Dermis blood vessel endothelial cell (primary cell): ENCODE results near the gene SH3TC1. TPM values are rescaled to one million over a fixed set of nuclear protein-coding genes. Genes with fewer than 3 reads are reported as not detected.
A peak's percentile ranks its signal among the peaks of the same experiment; 100 is the strongest.

Experiments used
- DNase-seq: peaks from one replicate; pipeline ENCODE4 v3.0.0; 2010
- total RNA-seq: library from RNA; depleted of rRNA; stranded (reverse); fragments of >200 nt; gene quantifications from 2 replicates; pipeline ENCODE4 v1.2.3, GENCODE V29; 2014

SH3TC1 gene
- total RNA-seq, 1 donor from 2014 or later: 217 TPM

DNA sequence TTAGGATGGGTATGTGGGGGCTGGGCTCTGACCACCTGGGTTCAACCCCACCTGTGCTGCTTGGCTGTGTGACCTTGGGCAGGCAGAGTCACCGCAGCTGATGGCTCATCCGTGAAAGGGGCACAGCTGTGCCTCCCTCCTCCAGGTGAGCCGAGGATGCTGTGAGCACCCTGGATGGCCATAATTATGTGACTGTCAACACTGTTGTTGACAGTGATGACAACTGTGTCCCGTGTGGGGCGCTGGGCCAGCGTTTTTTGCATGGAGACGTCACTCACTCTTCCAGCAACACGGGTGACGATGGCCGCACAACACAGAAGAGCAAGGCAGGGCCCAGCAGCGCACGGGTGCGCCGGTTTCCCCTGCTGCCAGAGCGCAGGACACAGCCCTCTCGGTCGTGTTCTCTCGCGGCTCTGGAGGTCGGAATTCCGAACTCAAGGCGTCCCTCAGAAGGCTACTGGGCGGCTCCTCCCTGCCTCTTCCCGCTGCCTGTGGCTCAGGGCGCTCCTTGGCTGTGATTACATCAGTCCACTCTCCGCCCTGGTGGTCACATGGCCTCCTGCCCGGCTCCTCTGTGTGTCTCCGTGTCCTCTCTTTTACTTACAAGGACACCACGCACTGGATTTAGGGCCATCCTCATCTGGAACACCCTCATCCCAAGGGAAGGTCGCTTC, 1.3 kb downstream of the SH3TC1 start:
- DNase-seq: peak; percentile 78

DNA sequence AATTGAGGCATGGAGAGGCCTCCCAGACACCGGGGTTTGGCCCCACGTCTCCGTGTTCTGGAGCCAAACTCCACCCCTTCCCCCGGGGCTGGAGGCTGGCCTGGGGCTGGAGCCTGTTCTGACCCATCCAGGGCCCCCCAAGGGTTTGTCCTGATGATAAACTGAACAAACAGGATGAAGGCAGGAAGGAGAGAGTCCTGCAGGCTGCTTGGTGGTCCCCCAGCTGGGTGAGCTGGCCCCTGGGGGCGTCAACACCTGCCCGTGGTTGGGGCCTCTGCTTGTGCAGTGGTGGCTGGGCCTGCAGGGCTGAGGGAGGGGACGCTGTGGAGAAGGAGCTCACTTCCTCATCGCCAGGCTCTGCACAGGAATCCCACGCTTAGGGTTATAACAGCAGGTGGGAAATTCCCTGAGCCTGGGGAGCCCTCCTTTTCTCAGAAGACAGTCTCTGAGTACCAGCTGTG, 2.3 kb downstream of the SH3TC1 start:
- DNase-seq: peak; percentile 40

DNA sequence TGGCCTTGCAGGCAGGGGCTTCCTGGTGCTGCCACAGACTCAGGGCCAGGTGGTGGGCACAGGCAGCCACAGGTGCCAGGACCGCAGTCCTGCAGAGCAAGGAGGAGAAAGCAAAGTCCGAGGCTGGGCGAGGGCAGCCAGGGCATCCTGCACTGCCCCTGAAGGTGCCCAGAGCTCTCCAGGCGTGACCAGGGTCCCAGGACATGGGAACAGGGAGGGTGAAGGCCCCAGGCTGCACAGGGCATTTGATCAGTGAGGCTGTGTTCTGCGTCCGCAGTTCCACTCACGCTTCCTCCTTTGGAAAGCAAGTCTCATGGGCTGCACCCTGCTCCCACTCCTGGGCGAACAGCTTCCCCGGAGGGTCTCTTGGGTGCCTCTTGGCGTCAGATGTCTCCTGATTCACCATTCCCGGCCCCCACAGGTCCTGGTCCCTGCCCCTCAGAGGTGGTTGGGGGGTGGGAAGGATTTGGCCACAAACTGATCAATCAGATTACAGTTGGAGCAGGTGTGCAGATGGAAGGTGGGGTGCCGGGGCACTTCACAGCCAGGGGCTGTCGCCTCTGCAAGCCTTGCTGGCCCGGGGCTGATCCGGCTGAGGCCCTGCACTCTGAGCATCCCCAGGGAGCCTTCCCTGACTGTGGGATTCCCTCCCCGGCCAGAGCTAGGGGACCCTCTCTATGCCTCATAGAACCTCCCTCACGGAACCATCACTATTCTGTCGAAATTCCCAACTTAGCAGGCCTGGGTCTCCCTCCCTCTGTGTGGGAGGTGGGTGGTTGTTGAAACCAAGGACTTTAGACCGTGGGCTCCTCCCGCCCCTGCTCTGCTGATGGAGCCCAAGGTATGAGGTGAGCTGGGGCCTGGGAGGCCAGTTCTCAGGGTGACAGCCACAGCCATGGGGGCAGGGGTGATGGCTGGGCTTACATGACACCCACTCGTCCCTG, 3.3 kb downstream of the SH3TC1 start:
- DNase-seq: no peak

DNA sequence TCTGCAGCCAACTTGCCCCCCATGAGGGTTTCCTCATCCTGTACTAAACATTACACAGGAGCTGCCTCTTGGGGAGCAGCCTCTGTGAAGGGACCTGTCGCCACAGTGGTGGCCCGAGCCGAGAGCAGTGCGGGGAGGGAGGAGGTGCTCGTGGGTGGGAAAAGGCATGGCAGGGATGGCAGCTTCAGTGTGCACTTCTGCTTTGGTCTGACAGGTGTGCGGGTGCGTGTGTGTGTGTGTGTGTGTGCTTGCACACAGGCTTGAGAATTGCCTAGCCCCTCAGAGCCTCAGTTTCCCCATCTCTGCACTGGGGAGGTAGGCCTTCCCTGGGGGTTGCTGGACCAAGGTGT, 3.9 kb downstream of the SH3TC1 start:
- no peak for DNase-seq

DNA sequence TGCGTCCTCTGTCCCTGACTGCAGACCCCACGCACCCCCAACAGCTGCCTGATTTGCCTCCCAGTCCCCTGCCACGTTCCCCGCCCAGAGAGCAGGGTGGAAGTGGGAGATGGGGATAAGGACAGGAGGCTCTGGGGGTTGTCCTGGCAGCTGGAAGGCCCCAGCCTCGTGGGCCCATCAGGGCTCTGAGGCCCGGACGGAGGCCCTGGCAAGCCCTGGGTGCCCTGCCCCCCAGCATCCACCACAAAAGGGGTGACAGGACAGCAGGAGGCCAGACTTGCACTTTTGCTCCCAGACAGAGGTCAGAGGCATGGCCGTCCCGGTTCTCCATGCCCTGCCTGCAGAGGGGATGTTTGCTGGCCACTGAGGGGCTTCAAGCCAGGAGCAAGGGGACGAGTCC, 4.7 kb downstream of the SH3TC1 start:
- no peak for DNase-seq

DNA sequence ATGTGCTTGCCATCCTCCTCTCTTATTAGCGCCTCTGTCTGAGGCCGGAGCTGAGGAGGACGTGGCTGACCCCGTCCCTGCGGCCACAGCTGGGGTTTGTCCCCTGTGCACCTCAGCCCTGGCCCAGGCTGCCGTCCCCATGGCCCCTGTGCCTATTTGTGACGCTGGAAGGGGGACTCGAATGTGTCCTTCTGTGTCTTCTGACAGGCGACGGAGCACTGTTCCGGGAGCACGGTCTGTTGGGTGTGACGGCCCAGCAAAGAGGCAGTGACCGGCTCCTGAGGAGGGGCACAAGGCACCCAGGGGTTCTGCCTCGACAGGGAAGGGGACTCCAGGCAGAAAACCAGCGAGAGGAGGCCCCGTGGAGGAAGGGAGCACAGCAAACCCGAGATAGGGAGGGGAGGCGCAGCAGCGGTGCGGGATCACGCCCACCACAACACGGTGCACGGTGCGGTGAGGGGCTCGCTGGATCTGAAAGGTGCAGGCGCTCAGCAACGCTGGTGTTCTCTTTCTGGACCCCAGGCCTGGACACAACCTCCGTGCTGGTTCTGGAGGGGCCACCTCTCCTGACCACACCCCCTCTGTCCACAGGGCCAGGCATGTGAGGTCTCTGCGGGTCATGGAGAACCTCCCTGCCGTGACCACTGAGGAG, 5.6 kb downstream of the SH3TC1 start:
- no peak for DNase-seq

DNA sequence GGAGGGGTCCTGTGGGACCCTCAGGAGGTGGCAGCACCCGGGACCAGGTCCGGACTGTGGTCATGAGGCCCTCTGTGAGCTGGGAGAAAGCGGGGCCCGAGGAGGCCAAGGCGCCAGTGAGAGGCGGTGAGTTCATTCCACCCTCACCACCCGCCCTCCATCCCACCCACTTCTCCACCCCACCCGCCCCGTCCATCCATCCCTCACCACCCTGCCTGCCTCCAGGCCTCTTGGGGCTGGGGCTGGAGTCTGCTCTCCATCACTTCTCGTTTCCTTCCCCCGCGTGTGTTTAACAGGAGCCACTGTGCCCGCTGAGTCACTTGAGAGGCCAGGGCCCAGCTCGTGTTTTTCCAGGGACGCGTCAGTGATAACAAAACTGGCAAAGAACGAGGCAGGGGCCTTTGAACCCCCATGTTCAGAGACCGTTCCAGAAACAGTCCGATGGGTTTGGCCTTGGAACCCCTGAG, 6.2 kb downstream of the SH3TC1 start:
- DNase-seq: no peak

DNA sequence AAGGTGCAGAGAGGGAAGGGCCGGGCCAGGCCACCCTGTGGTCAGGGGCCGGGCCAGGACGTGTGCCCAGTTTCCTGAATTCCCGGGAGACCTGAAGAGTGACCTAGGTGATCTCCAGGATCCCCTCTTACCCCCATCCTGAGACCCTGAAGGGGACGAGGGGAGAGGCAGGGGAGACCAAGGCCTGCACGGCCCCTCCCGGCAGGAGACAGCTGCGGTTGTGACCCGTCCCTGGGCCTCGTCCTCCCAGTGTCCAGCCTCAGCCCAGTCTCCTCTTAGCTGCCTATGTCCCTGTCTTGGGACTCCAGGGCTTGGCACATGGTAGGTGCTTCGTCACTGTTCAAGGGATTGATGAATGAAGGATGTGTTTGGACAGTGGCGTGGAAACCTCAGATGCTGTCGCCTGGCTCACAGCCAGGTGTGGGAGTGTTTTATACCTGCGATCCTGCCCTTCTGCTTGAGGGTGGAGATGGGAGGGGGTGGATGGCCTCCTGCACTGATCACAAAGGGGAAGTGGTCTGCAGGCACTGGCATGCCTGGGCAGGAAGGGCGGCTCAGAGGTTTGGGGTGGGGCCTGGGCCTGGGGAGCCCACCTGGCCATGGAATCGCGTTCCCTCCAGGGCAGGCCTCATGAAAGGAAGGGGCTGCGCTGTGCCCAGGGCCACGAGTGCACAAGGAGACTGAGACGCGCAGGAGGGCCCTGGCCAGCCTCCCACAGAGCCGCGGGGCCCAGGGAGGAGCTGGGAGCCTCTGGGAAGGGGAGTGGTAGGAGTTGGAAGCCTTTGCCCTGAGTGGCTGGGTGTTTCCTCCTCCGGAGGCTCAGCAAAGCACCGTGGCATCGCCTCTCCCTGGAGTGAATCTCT, 6.9 kb downstream of the SH3TC1 start:
- no peak for DNase-seq

DNA sequence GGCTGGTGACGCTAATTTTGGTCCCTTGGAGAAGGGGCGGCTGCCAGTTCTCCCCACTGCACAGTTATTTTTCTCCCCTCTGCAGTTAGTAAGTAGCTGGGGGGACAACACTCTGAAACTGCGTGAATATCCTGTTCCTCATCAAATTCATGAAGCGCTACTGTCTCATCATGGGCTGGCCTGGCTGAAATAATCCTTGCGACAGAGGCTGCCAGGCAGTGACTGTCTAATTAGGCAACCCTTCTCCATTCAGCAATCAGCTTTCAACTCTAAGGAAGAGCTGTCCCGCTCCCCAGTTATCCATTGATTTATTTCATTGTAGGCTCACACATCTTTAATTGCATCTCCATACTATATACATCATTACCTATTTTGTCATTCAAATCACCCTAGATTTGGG, 8.2 kb downstream of the SH3TC1 start:
- no peak for DNase-seq

DNA sequence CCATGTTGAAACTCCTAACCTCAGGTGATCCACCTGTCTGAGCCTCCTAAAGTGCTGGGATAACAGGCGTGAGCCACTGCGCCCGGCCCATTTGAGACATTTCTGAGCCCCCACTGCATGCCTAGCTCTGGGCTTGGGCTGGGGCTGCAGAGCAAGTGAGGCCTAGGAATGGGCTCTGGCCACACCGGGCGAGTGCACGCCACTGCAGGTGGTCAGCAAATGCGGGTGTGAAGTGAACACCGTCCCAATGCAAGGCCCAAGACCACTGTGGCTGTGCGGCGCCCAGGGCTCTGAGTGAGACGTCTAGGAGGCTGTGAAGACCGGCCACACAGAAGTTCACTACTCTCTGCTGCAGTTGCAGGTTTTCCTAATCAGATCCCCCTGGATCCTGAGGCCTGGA, 9.5 kb downstream of the SH3TC1 start:
- no peak for DNase-seq

DNA sequence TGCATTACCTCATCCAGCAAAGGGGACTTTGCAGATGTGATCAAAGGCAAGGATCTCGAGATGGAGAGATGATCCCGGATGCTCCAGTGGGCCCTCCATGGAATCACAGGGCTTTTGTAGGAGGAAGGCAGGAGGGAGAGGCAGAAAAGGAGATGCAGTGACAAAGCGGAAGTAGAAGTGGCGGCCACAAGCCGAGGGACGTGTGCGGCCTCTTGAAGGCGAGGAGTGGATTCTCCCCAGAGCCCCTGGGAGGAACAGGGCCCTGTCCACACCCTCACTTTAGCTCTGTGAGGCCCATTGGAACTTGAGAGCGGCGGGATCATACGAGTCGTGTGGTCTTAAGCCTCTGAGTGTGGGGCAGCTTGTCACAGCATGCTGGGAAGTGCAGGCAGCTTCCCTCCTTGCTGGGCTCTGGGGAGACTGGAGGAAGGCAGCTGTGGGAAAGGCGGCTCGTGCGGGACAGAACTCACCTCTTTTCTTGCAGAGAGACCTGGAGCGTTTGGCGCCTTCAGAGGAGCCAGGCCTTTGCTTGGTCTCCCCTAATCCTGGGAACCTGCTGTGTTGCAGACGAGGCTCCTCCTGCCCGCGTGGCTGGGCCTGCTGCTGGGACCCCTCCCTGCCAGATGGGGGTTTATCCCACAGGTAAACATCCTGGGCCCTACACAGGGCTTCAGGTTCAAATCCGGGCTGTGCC, 10.2 kb downstream of the SH3TC1 start:
- no peak for DNase-seq

DNA sequence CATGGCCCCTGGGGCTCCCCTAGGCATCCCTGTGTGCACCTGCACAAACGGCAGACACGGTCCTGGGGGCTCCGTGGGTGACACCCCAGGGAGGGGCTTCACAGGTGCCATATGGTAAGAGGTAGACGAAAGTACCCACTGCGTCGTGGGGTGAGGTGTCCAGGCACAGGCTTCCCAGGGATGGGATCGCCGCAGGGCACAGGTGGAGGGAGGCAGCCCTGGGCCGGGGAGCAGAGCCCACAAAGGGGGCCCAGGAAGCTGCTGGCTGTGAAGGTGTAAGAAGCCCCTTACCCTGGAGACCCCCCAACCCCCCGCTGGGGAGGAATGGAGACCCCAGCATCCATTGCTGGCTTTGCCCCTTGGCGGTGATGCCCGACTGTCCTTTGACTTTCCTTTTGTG, 10.9 kb downstream of the SH3TC1 start:
- DNase-seq: no peak

DNA sequence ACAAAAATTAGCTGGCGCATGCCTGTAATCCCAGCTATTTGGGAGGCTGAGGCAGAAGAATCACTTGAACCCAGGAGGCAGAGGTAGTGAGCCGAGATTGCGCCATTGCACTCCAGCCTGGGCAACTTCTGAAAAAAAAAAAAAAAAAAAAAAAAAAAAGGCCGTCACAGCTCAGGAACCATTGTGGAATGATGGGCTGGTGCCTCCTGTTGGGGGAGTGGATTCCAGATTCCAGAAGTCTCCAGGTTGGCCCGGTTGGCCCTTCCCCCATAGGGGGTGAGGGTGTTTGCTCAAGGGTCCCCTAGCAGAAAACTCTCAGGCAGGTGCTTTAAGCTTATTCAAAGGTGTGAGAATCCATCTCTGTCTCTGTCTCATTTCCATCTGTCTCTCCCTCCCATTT, 11.5 kb downstream of the SH3TC1 start:
- DNase-seq: no peak

DNA sequence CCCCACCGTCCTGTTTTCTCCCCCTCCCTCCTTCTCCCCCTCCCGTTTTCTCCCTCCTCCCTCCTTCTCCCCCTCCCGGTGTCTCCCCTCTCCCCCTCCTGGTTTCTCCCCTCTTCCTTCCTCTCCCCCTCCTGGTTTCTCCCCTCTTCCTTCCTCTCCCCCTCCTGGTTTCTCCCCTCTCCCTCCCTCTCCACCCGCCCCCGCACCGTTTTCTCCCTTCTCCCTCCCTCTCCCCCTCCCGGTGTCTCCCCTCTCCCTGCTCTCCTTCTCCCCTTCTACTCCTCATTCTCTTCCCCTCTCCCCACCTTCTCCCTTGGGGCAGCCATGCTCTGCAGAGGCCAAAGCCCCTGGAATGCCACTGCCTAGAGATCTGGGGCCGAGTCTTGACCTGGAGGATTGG, 12.2 kb downstream of the SH3TC1 start:
- no peak for DNase-seq

DNA sequence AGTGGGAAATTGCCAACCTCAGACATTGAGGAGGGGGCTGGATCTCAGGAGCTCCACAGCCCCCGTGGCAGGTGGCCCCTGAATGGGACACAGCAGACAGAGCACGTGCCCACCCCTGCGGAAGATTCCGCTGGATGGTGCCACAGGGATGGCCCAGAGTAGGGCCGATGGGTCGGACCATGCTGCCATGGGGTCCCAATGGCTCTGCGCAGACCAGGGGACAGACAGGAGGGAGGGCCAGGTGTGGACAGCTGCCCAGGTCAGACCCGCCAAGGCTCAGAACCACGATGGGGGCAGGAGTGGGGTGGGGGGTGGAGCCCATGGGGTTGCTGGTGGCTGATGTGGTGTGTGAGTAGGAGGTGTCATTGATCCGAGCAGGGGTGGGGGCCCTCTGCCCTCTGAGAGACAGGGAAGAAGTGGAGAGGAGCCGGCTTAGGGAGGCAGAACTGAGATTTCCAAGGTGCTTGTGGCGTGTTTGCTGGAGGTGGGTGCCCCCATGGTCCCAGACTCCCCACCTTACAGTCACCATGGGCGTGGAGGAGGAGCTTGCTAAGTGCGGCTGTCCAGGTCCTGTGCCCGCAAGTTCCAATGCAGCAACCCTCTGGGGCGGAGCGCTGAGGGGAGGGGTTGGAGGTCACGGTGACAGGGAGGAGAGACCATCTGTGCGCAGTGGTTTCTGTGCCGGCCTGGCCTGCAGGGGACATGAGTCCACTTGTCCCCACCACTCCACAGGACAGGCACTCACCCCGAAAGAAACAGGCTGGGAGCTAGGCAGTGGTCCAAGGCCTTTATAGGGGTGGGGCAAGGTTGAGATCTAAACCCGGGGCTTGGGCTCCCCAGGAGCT, 12.9 kb downstream of the SH3TC1 start:
- DNase-seq: no peak

DNA sequence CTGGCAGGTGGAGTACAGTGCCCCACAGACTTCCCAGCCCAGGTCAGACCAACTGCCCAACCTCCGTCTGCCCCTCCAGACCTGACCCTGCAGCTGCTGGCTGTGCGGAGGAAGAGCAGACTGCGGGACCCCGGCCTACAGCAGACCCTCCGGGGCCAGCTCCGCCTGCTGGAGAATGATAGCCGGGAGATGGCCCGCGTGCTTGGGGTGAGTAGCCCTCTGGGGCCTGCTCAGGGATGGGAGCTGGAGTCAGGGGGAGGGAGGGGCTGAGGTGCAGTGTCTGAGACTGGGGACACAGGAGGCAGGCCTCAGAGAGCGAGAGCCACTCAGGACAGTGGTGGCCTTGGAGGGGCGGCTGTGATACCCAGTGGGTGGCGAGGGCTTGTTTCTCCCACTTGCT, 13.5 kb downstream of the SH3TC1 start:
- DNase-seq: no peak

DNA sequence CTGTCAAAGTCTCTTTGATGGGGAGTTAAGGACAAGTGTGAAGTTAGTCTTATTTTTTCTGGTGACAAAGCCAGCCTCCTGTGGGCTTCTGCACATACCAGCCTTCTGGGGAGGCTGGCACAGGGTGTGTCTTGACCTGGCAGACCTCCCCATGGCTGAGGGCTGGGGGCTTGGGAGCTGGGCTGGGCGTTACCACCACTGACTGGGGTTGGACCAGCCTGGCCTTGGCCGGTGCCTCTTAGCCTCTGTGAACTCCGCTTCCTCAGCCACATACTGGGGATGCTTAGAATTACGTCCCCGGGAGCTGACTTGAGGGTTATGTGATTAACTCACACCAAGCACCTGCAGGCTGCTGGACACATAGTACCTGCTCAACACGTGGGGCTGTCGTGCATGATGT, 14.0 kb downstream of the SH3TC1 start:
- no peak for DNase-seq

DNA sequence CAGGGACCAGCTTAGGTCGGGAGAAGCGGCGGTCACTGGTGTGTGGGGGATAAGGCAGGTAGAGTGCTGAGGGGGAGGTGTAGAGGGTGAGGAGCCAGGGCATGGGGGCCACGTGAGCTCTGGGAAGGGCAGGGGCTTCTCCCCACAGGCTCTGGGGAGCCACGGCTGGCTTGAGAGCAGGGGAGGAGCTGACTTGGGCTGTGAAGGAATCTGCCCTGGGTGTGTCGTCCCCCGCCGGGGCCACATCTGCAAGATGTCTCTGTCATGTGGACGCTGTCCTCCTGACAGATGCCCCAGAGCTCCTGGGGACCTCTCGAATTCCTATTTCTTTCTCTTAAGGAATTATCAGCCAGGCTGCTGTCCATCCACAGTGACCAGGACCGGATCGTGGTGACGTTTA, 15.0 kb downstream of the SH3TC1 start:
- no peak for DNase-seq

DNA sequence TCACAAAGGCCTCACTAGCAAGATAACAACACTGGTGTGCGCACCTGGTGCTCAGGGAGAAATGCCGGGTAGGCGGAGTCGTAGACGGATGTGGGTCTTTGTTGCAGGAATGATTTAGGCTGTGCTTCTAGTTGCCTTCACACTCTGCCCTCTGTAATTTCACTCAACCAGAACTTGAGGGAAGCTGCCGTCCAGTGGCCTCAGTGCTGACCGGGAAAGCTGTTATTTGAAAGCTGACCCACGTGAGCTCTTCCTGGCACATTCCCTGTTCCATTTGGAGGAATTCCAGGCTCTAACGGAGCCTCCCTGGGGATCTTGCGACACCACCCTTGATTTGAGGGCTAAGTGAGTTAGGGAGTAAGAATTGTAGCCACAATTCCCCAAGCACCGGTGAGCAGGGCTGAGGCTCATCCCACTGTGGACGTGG, 15.9 kb downstream of the SH3TC1 start:
- DNase-seq: peak; percentile 27

DNA sequence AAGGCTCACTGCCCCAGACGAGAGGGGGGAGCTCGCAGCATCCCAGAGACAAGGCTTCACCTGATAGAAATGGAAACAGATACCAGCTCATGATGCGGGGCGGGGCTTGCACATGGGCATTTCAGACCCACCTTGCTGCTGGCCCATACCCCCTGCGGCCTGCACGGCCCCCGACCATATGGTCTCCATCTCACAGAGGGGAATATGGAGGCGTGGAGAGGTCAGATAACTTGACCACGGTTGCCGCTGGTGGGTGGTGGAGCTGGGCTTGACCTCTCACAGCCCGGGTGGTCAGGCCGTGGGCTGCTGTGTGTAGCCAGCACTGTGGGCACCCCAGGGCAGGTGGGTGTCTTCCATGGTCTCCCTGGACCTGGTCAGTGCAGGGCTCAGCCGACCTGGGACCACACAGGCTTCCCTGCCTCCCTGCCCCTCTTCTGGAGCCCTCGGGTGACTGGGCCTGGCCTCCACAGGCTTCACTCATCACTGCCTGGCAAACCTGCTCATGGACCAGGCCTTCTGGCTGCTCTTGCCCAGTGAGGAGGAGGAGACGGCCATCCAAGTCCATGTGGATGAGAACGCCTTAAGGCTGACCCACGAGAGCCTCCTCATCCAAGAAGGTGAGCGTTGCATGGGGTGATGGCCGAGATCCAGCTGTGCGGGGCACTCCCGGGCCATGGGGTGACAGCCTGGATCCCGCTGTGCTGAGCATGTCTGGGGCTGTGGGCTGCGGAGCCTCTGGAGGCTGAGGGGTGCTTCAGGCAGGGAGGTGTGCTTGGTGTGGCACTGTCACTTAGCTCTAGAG, 16.8 kb downstream of the SH3TC1 start:
- no peak for DNase-seq
